ENCODE data around the gene RFXAP. TPM values are rescaled to one million over a fixed set of nuclear protein-coding genes. Genes with fewer than 3 reads are reported as not detected.
A peak's percentile ranks its signal among the peaks of the same experiment; 100 is the strongest.

Gene RFXAP
- total RNA-seq, 1 experiment from 2014 or later, result 8.9 TPM

GRCh38 chr13:36837354-36838092, 18.5 kb downstream of the RFXAP start:
- H3K4me1 ChIP-seq, result no peaks in the 10 kb centered on the region
- H3K27ac ChIP-seq, result no peak overlapping the region
- no peak for DNase-seq
- H3K4me3 ChIP-seq, result no peak overlapping the region
- H3K27me3 ChIP-seq, result no peaks in the 10 kb centered on the region
- H3K36me3 ChIP-seq, result 0 out of 2 replicates have a peak, but pooled peaks cover 4% of the 10 kb centered on the region
- H3K9me3 ChIP-seq (replicated peaks), result no peaks in the 10 kb centered on the region

- Histone ChIP-seq H3K27me3 (no peaks in the 10 kb centered on the region), H3K27ac (no peak overlapping the region), H3K4me1 (no peaks in the 10 kb centered on the region), H3K9me3 (replicated peaks) (no peaks in the 10 kb centered on the region), H3K4me3 (no peak overlapping the region), H3K36me3 (0 out of 2 replicates have a peak, but pooled peaks cover 2% of the 10 kb centered on the region)
- DNase-seq, result no peak
Observed at GRCh38 chr13:36839281-36839680, 20.3 kb downstream of the RFXAP start.

GRCh38 chr13:36839981-36840380, 21.0 kb downstream of the RFXAP start:
- Histone ChIP-seq H3K27ac (no peak overlapping the region), H3K4me1 (no peaks in the 10 kb centered on the region), H3K27me3 (no peaks in the 10 kb centered on the region), H3K4me3 (no peak overlapping the region), H3K36me3 (0 out of 2 replicates have a peak, but pooled peaks cover 2% of the 10 kb centered on the region), H3K9me3 (replicated peaks) (no peaks in the 10 kb centered on the region)
- no peak for DNase-seq

GRCh38 chr13:36840718-36841250, 21.8 kb downstream of the RFXAP start:
- no peak for DNase-seq
- Histone ChIP-seq H3K27ac (no peak overlapping the region), H3K36me3 (no peaks in the 10 kb centered on the region), H3K4me3 (no peak overlapping the region), H3K27me3 (no peaks in the 10 kb centered on the region), H3K9me3 (replicated peaks) (no peaks in the 10 kb centered on the region), H3K4me1 (no peaks in the 10 kb centered on the region)

- H3K36me3 ChIP-seq, result no peaks in the 10 kb centered on the region
- no peak overlapping the region for H3K27ac ChIP-seq
- H3K9me3 ChIP-seq (replicated peaks), result no peaks in the 10 kb centered on the region
- H3K4me3 ChIP-seq, result no peak overlapping the region
- H3K4me1 ChIP-seq, result no peaks in the 10 kb centered on the region
- H3K27me3 ChIP-seq, result no peaks in the 10 kb centered on the region
- DNase-seq, result no peak
Observed at GRCh38 chr13:36841391-36841790, 22.4 kb downstream of the RFXAP start.

GRCh38 chr13:36847606-36848005, 28.6 kb downstream of the RFXAP start:
- peaks cover 4% of the 10 kb centered on the region for H3K36me3 ChIP-seq
- H3K27ac ChIP-seq, result no peak overlapping the region
- DNase-seq, result no peak

GRCh38 chr13:36848199-36848982, 29.4 kb downstream of the RFXAP start:
- Histone ChIP-seq H3K9me3 (replicated peaks) (no peaks in the 10 kb centered on the region), H3K27me3 (no peaks in the 10 kb centered on the region), H3K4me3 (no peak overlapping the region), H3K4me1 (no peaks in the 10 kb centered on the region), H3K27ac (no peak overlapping the region), H3K36me3 (peaks cover 4% of the 10 kb centered on the region)
- DNase-seq, result peak; percentile 27 to 44

More at GRCh38 chr13:36847606-36848005, 28.6 kb downstream of the RFXAP start:
- Histone ChIP-seq H3K9me3 (replicated peaks) (no peaks in the 10 kb centered on the region), H3K4me3 (no peak overlapping the region), H3K4me1 (no peaks in the 10 kb centered on the region), H3K27me3 (no peaks in the 10 kb centered on the region)

GRCh38 chr13:36850790-36851438, 31.9 kb downstream of the RFXAP start:
- Histone ChIP-seq H3K36me3 (peaks cover 4% of the 10 kb centered on the region), H3K27me3 (no peaks in the 10 kb centered on the region), H3K27ac (no peak overlapping the region), H3K9me3 (replicated peaks) (no peaks in the 10 kb centered on the region), H3K4me1 (no peaks in the 10 kb centered on the region), H3K4me3 (no peak overlapping the region)
- peak; percentile 53 to 68 for DNase-seq

- H3K36me3 ChIP-seq, result peaks cover 5% of the 10 kb centered on the region
- H3K4me3 ChIP-seq, result no peak overlapping the region
- DNase-seq, result no peak
- no peak overlapping the region for H3K27ac ChIP-seq
- H3K9me3 ChIP-seq (replicated peaks), result no peaks in the 10 kb centered on the region
- H3K4me1 ChIP-seq, result no peaks in the 10 kb centered on the region; the same call in 1 of the 2 replicates
- no peaks in the 10 kb centered on the region for H3K27me3 ChIP-seq
Observed at GRCh38 chr13:36857253-36857652, 38.2 kb downstream of the RFXAP start.

- Histone ChIP-seq H3K4me3 (no peak overlapping the region), H3K27ac (no peak overlapping the region), H3K9me3 (replicated peaks) (no peaks in the 10 kb centered on the region), H3K36me3 (peaks cover 5% of the 10 kb centered on the region; the same call in 1 of the 2 replicates), H3K4me1 (no peaks in the 10 kb centered on the region; the same call in 1 of the 2 replicates), H3K27me3 (no peaks in the 10 kb centered on the region)
- peak; percentile 27 to 78 for DNase-seq
Observed at GRCh38 chr13:36858290-36858689, 39.3 kb downstream of the RFXAP start.

GRCh38 chr13:36859259-36859658, 40.2 kb downstream of the RFXAP start:
- Histone ChIP-seq H3K36me3 (peaks cover 5% of the 10 kb centered on the region; the same call in 1 of the 2 replicates), H3K27me3 (no peaks in the 10 kb centered on the region), H3K9me3 (replicated peaks) (no peaks in the 10 kb centered on the region), H3K27ac (no peak overlapping the region), H3K4me3 (no peak overlapping the region), H3K4me1 (no peaks in the 10 kb centered on the region; the same call in 1 of the 2 replicates)
- no peak for DNase-seq

GRCh38 chr13:36862002-36862685, 43.1 kb downstream of the RFXAP start:
- no peak for DNase-seq
- no peaks in the 10 kb centered on the region; the same call in 1 of the 2 replicates for H3K4me1 ChIP-seq
- H3K27ac ChIP-seq, result no peak overlapping the region
- H3K4me3 ChIP-seq, result no peak overlapping the region
- H3K36me3 ChIP-seq, result peaks cover 11% of the 10 kb centered on the region
- H3K9me3 ChIP-seq (replicated peaks), result no peaks in the 10 kb centered on the region
- no peaks in the 10 kb centered on the region for H3K27me3 ChIP-seq

GRCh38 chr13:36862722-36863121, 43.7 kb downstream of the RFXAP start:
- DNase-seq, result no peak
- H3K27ac ChIP-seq, result no peak overlapping the region
- H3K9me3 ChIP-seq (replicated peaks), result no peaks in the 10 kb centered on the region
- no peaks in the 10 kb centered on the region for H3K27me3 ChIP-seq
- H3K4me3 ChIP-seq, result no peak overlapping the region
- no peaks in the 10 kb centered on the region; the same call in 1 of the 2 replicates for H3K4me1 ChIP-seq
- peaks cover 12% of the 10 kb centered on the region for H3K36me3 ChIP-seq

GRCh38 chr13:36865265-36865664, 46.2 kb downstream of the RFXAP start:
- H3K4me1 ChIP-seq, result no peaks in the 10 kb centered on the region
- H3K27ac ChIP-seq, result no peak overlapping the region
- no peak overlapping the region for H3K4me3 ChIP-seq
- H3K27me3 ChIP-seq, result no peaks in the 10 kb centered on the region
- H3K9me3 ChIP-seq (replicated peaks), result no peaks in the 10 kb centered on the region
- H3K36me3 ChIP-seq, result peaks cover 16% of the 10 kb centered on the region
- DNase-seq, result no peak

All from SJCRH30 (cell line).